WTC11 (cell line): ENCODE measurements around the gene GATA2. TPM values are rescaled to one million over a fixed set of nuclear protein-coding genes. Genes with fewer than 3 reads are reported as not detected.

ENCODE experiments used
- ATAC-seq: fragments of 200-7000 bp; cut with Tn5 transposase; 2 replicates; pipeline ENCODE4 v1.10.0; 2021; ENCODE audit warnings: mild to moderate bottlenecking, moderate library complexity
- CTCF ChIA-PET: fragments of 300-600 bp; sonication (Branson Sonifier 250); formaldehyde crosslinking; loops from one replicate; lab custom pipeline; 2021; ENCODE audit warnings: antibody characterized with exemption; lab: Charles Lee
- POLR2A ChIA-PET: fragments of 350-600 bp; sonication (Branson Sonifier 250); formaldehyde crosslinking; loops from one replicate; lab custom pipeline; 2021; ENCODE audit warnings: antibody characterized with exemption; lab: Charles Lee
- DNase-seq: peaks from one replicate; pipeline ENCODE4 v3.0.0; 2021; ENCODE audit warnings: low spot score
- H3K27ac Mint-ChIP-seq: 2 replicates; pipeline ENCODE4 v1.8.0; 2021; ENCODE audit warnings: mixed read lengths
- H3K27me3 Mint-ChIP-seq: 2 replicates; pipeline ENCODE4 v1.8.0; 2021; ENCODE audit warnings: low read depth, mild to moderate bottlenecking, moderate library complexity, mixed read lengths
- H3K36me3 Mint-ChIP-seq: 2 replicates; pipeline ENCODE4 v1.8.0; 2021; ENCODE audit warnings: mixed read lengths
- H3K4me1 Mint-ChIP-seq: 2 replicates; pipeline ENCODE4 v1.8.0; 2022; ENCODE audit warnings: mixed read lengths
- H3K4me3 Mint-ChIP-seq: 2 replicates; pipeline ENCODE4 v1.8.0; 2021; ENCODE audit warnings: mild to moderate bottlenecking, moderate library complexity, mixed read lengths
- H3K9me3 Mint-ChIP-seq: 2 replicates; pipeline ENCODE4 v1.8.0; 2021; ENCODE audit warnings: mixed read lengths
- ATF6 ChIP-seq: sonication (generic); formaldehyde crosslinking; IDR thresholded peaks from 2 replicates; pipeline ENCODE4 v1.8.1; 2023; ENCODE audit warnings: mild to moderate bottlenecking, missing genetic modification reagents
- CREM ChIP-seq: sonication (generic); formaldehyde crosslinking; IDR thresholded peaks from 2 replicates; pipeline ENCODE4 v1.8.1; 2022; ENCODE audit warnings: mild to moderate bottlenecking, missing genetic modification reagents, moderate library complexity
- EMX1 ChIP-seq: fragments of 250-450 bp; sonication (Bioruptor Pico); IDR thresholded peaks from 2 replicates; pipeline ENCODE4 v1.8.0; 2021; ENCODE audit warnings: mild to moderate bottlenecking
- FOXJ3 ChIP-seq: sonication (generic); formaldehyde crosslinking; IDR thresholded peaks from 2 replicates; pipeline ENCODE4 v1.9.0; 2021; ENCODE audit warnings: missing genetic modification reagents, mild to moderate bottlenecking, borderline replicate concordance
- FOXK1 ChIP-seq: sonication (generic); formaldehyde crosslinking; IDR thresholded peaks from 2 replicates; pipeline ENCODE4 v1.8.0; 2022; ENCODE audit warnings: mild to moderate bottlenecking, moderate library complexity, missing genetic modification reagents
- IRF2 ChIP-seq: sonication (generic); formaldehyde crosslinking; IDR thresholded peaks from 2 replicates; pipeline ENCODE4 v1.8.0; 2022; ENCODE audit warnings: low read depth, missing genetic modification reagents, borderline replicate concordance
- NFATC4 ChIP-seq: fragments of 250-450 bp; sonication (Bioruptor Pico); IDR thresholded peaks from 2 replicates; pipeline ENCODE4 v1.9.0; 2021; ENCODE audit warnings: mild to moderate bottlenecking
- PREB ChIP-seq: sonication (generic); formaldehyde crosslinking; IDR thresholded peaks from 2 replicates; pipeline ENCODE4 v1.8.1; 2022; ENCODE audit warnings: mild to moderate bottlenecking, missing genetic modification reagents, moderate library complexity, borderline replicate concordance
- ZBTB21 ChIP-seq: sonication (generic); formaldehyde crosslinking; IDR thresholded peaks from 2 replicates; pipeline ENCODE4 v1.8.1; 2023; ENCODE audit warnings: mild to moderate bottlenecking, missing genetic modification reagents, borderline replicate concordance
- ZNF425 ChIP-seq: fragments of 250-450 bp; sonication (Bioruptor Pico); conservative IDR thresholded peaks from 2 replicates; pipeline ENCODE4 v1.9.0; 2021; ENCODE audit warnings: mild to moderate bottlenecking
- ZNF512 ChIP-seq: sonication (generic); formaldehyde crosslinking; IDR thresholded peaks from 2 replicates; pipeline ENCODE4 v1.8.1; 2022; ENCODE audit warnings: missing genetic modification reagents, borderline replicate concordance
- total RNA-seq: library from RNA; stranded (reverse); gene quantifications from 3 replicates; pipeline ENCODE4 v1.2.3, GENCODE V29; 2021

GATA2 gene
- total RNA-seq, 1 experiment from 2014 or later: 1.6 TPM

- no peak for TF ChIP-seq ZNF425 (CRISPR knock-in tag)
- TF ChIP-seq ZNF512 (CRISPR knock-in tag): no peak
- TF ChIP-seq EMX1 (CRISPR knock-in tag): no peak
- no peak for TF ChIP-seq FOXK1 (CRISPR knock-in tag)
- no peak for TF ChIP-seq IRF2 (CRISPR knock-in tag)
- TF ChIP-seq, all 79 proteins: peak for 0
These were observed 12.1 kb upstream of the GATA2 start (continued) for GRCh38 chr3:128504963-128505730.

GRCh38 chr3:128504533-128504915 is 11.5 kb upstream of the GATA2 start:
- Mint-ChIP-seq H3K4me3 (no peak overlapping the region), H3K9me3 (peaks cover 9% of the 10 kb centered on the region), H3K27ac (no peak overlapping the region), H3K27me3 (peaks cover 35% of the 10 kb centered on the region), H3K36me3 (no peaks in the 10 kb centered on the region), H3K4me1 (no peaks in the 10 kb centered on the region)
- DNase-seq (no peak), ATAC-seq (no peak)
- no peak for TF ChIP-seq FOXJ3 (CRISPR knock-in tag)
- TF ChIP-seq ATF6: no peak
- no peak for TF ChIP-seq ZBTB21 (CRISPR knock-in tag)
- TF ChIP-seq NFATC4 (CRISPR knock-in tag): no peak
- TF ChIP-seq ZNF425 (CRISPR knock-in tag): no peak
- no peak for TF ChIP-seq PREB (CRISPR knock-in tag)
- no peak for TF ChIP-seq CREM (CRISPR knock-in tag)
- ChIA-PET POLR2A (no interaction called here), CTCF (interaction anchor here (1.1 to 1.8 kb wide), 2 partner anchors 101 to 103 kb away, joined by 3 to 9 read pairs; no protein-coding TSS in a partner anchor)
